ENCODE measurements around the gene SPRTN. TPM values are rescaled to one million over a fixed set of nuclear protein-coding genes. Genes with fewer than 3 reads are reported as not detected.
"Not testable (repeated sequence)": the region's sequence is repeated elsewhere in the genome, so short reads cannot be mapped to it uniquely, and the experiment has no call there.

The SPRTN gene
- total RNA-seq, 2 donors from 2014 or later = 7.4 to 13.5 TPM

GRCh38 chr1:231329483-231329882, 8.6 kb upstream of the SPRTN start:
- Mint-ChIP-seq H3K9me3 (no peaks in the 10 kb centered on the region), H3K27ac (no peak overlapping the region), H3K36me3 (peaks cover 0 to 18% of the 10 kb centered on the region in 2 donors)
- ATAC-seq (no peak), DNase-seq (ENCODE audit: low spot score in 2 of 2) (no peak)

GRCh38 chr1:231332761-231333160, 5.3 kb upstream of the SPRTN start:
- no peaks in the 10 kb centered on the region for H3K9me3 Mint-ChIP-seq
- H3K27ac Mint-ChIP-seq = no peak overlapping the region
- peaks cover 21 to 39% of the 10 kb centered on the region in 2 donors for H3K36me3 Mint-ChIP-seq
- ATAC-seq (no peak), DNase-seq (ENCODE audit: low spot score in 2 of 2) (no peak)

- Mint-ChIP-seq H3K27ac (no peak overlapping the region), H3K36me3 (peaks cover 32 to 50% of the 10 kb centered on the region in 2 donors), H3K9me3 (no peaks in the 10 kb centered on the region)
- ATAC-seq (no peak), DNase-seq (ENCODE audit: low spot score in 2 of 2) (no peak)
Measured at GRCh38 chr1:231334079-231334666, 3.9 kb upstream of the SPRTN start.

- H3K27ac Mint-ChIP-seq = no peak overlapping the region
- peaks cover 32 to 50% of the 10 kb centered on the region in 2 donors for H3K36me3 Mint-ChIP-seq
- DNase-seq (ENCODE audit: low spot score in 2 of 2) (no peak), ATAC-seq (no peak)
- no peaks in the 10 kb centered on the region for H3K9me3 Mint-ChIP-seq
Measured at GRCh38 chr1:231334952-231335351, 3.1 kb upstream of the SPRTN start.

- H3K36me3 Mint-ChIP-seq = peaks cover 37 to 57% of the 10 kb centered on the region in 2 donors
- ATAC-seq (no peak), DNase-seq (ENCODE audit: low spot score in 2 of 2) (no peak)
- H3K27ac Mint-ChIP-seq = peak overlapping the region in 1 of 2 donors; percentile 96
- no peaks in the 10 kb centered on the region for H3K9me3 Mint-ChIP-seq
Measured at GRCh38 chr1:231335663-231336602, 2.2 kb upstream of the SPRTN start.

GRCh38 chr1:231337043-231337471, 1.0 kb upstream of the SPRTN start:
- no peak for DNase-seq (ENCODE audit: low spot score in 2 of 2)
- peak in 1 of 2 donors; percentile 1 for ATAC-seq
- no peaks in the 10 kb centered on the region for H3K9me3 Mint-ChIP-seq
- peaks cover 38 to 51% of the 10 kb centered on the region in 2 donors for H3K36me3 Mint-ChIP-seq
- peak overlapping the region; percentile 96 to 100 for H3K27ac Mint-ChIP-seq

- Mint-ChIP-seq H3K9me3 (no peaks in the 10 kb centered on the region), H3K27ac (peak within 1 kb of the TSS; percentile 96 to 100), H3K36me3 (peaks cover 38 to 52% of the 10 kb centered on the region in 2 donors)
- peak; percentile 99 for DNase-seq (ENCODE audit: low spot score in 2 of 2)
- peak; percentile 83 to 87 for ATAC-seq
Measured at GRCh38 chr1:231337472-231338269, 422 bp upstream of the SPRTN start, which contains the start of gene EXOC8. EXOC8 (minus strand) TSS chr1:231337852; CDS start chr1:231337745, 107 bp downstream.

GRCh38 chr1:231340328-231341013, 2.4 kb downstream of the SPRTN start:
- Mint-ChIP-seq H3K36me3 (peaks cover 38 to 42% of the 10 kb centered on the region in 2 donors), H3K9me3 (no peaks in the 10 kb centered on the region), H3K27ac (peak overlapping the region in 1 of 2 donors; percentile 50)
- DNase-seq (ENCODE audit: low spot score in 2 of 2) = no peak
- ATAC-seq = no peak

GRCh38 chr1:231347961-231348360, 9.9 kb downstream of the SPRTN start:
- H3K36me3 Mint-ChIP-seq = no peaks in the 10 kb centered on the region

GRCh38 chr1:231348442-231348841, 10.3 kb downstream of the SPRTN start:
- no peaks in the 10 kb centered on the region for H3K36me3 Mint-ChIP-seq
- ATAC-seq = no peak
- no peaks in the 10 kb centered on the region for H3K9me3 Mint-ChIP-seq
- H3K27ac Mint-ChIP-seq = peak overlapping the region in 1 of 2 donors; percentile 6
- no peak for DNase-seq (ENCODE audit: low spot score in 2 of 2)

More at GRCh38 chr1:231347961-231348360, 9.9 kb downstream of the SPRTN start:
- no peak overlapping the region for H3K27ac Mint-ChIP-seq
- DNase-seq (ENCODE audit: low spot score in 2 of 2) (no peak), ATAC-seq (no peak)
- no peaks in the 10 kb centered on the region for H3K9me3 Mint-ChIP-seq

- ATAC-seq; H3K9me3 Mint-ChIP-seq; H3K27ac Mint-ChIP-seq; DNase-seq (ENCODE audit: low spot score in 2 of 2); H3K36me3 Mint-ChIP-seq: not testable (repeated sequence)
Measured at GRCh38 chr1:231348856-231349255, 10.8 kb downstream of the SPRTN start.

GRCh38 chr1:231351816-231352215, 13.7 kb downstream of the SPRTN start:
- ATAC-seq (no peak), DNase-seq (ENCODE audit: low spot score in 2 of 2) (no peak)
- H3K9me3 Mint-ChIP-seq = no peaks in the 10 kb centered on the region
- no peak overlapping the region for H3K27ac Mint-ChIP-seq
- no peaks in the 10 kb centered on the region for H3K36me3 Mint-ChIP-seq

GRCh38 chr1:231353086-231353485, 15.0 kb downstream of the SPRTN start:
- H3K27ac Mint-ChIP-seq = peak overlapping the region in 1 of 2 donors; percentile 27
- DNase-seq (ENCODE audit: low spot score in 2 of 2) = no peak
- H3K9me3 Mint-ChIP-seq = no peaks in the 10 kb centered on the region

GRCh38 chr1:231354330-231355020, 16.4 kb downstream of the SPRTN start:
- H3K27ac Mint-ChIP-seq = peak overlapping the region in 1 of 2 donors; percentile 72
- DNase-seq (ENCODE audit: low spot score in 2 of 2) (no peak), ATAC-seq (no peak)
- H3K9me3 Mint-ChIP-seq = no peaks in the 10 kb centered on the region
- no peaks in the 10 kb centered on the region for H3K36me3 Mint-ChIP-seq

More at GRCh38 chr1:231353086-231353485, 15.0 kb downstream of the SPRTN start:
- no peaks in the 10 kb centered on the region for H3K36me3 Mint-ChIP-seq
- ATAC-seq = no peak

- DNase-seq (ENCODE audit: low spot score in 2 of 2) (no peak), ATAC-seq (no peak)
- H3K27ac Mint-ChIP-seq = peak overlapping the region in 1 of 2 donors; percentile 1
- no peaks in the 10 kb centered on the region for H3K9me3 Mint-ChIP-seq
- H3K36me3 Mint-ChIP-seq = no peaks in the 10 kb centered on the region
Measured at GRCh38 chr1:231355171-231355570, 17.1 kb downstream of the SPRTN start.
